ENCODE measurements around the gene RNPEPL1. TPM values are rescaled to one million over a fixed set of nuclear protein-coding genes. Genes with fewer than 3 reads are reported as not detected.

Gene RNPEPL1
- total RNA-seq = 100 to 1,000 TPM in 1 of 4 donors, 10 to 100 TPM in 3; 49.1 to 127 (median 55.5) TPM

GRCh38 chr2:240567872-240568677, at the start of gene RNPEPL1:
Gene RNPEPL1 (plus strand): TSS chr2:240568484. CDS start chr2:240568587, 103 bp downstream.
- ATAC-seq = peak; percentile 78
- H3K27me3 ChIP-seq = no peaks in the 10 kb centered on the region
- TF ChIP-seq POLR2A (IDR thresholded peaks at IDR 0.05) (peak in 1 of 2 donors; percentile 15), EP300 (IDR thresholded peaks at IDR 0.05) (no peak), CTCF (IDR thresholded peaks at IDR 0.05) (peak in 2 of 4 experiments; percentile 19 to 23)
- peak within 1 kb of the TSS; percentile 87 to 99 (median 98) for H3K27ac ChIP-seq
- peak within 1 kb of the TSS; percentile 68 for H3K4me3 ChIP-seq
- WGBS, 2 donors (ENCODE audit: low coverage in 1 of 2) = no CpG with 5 or more reads among the region's 106 CpGs
- H3K9me3 ChIP-seq = no peaks in the 10 kb centered on the region
- peaks cover 4 to 72% (median 38%) of the 10 kb centered on the region in 3 donors for H3K4me1 ChIP-seq
- peaks cover 0 to 19% of the 10 kb centered on the region in 2 donors for H3K36me3 ChIP-seq

GRCh38 chr2:240518981-240519380, 49.3 kb upstream of the RNPEPL1 start:
- no peak for ATAC-seq
- no peak overlapping the region for H3K4me3 ChIP-seq
- peaks cover 0 to 23% (median 11%) of the 10 kb centered on the region in 3 donors for H3K4me1 ChIP-seq
- no peak overlapping the region for H3K27ac ChIP-seq
- no peaks in the 10 kb centered on the region for H3K9me3 ChIP-seq
- H3K27me3 ChIP-seq = peaks cover 19% of the 10 kb centered on the region
- WGBS, 2 donors (ENCODE audit: low coverage in 1 of 2) = 80 to 82% methylated on average over 2 to 4 of the region's 5 CpGs
- no peak for TF ChIP-seq POLR2AphosphoS5 (IDR thresholded peaks at IDR 0.05)
- TF ChIP-seq POLR2A (IDR thresholded peaks at IDR 0.05) = no peak
- TF ChIP-seq EP300 (IDR thresholded peaks at IDR 0.05) = no peak
- TF ChIP-seq CTCF (IDR thresholded peaks at IDR 0.05) = no peak
- H3K36me3 ChIP-seq = peaks cover 0 to 23% of the 10 kb centered on the region in 2 donors

- Histone ChIP-seq H3K4me3 (peak overlapping the region in 1 of 2 donors; percentile 8), H3K4me1 (peaks cover 0 to 18% (median 11%) of the 10 kb centered on the region in 3 donors), H3K36me3 (peaks cover 0 to 28% of the 10 kb centered on the region in 2 donors), H3K9me3 (no peaks in the 10 kb centered on the region), H3K27ac (no peak overlapping the region), H3K27me3 (peaks cover 19% of the 10 kb centered on the region)
- ATAC-seq = no peak
- TF ChIP-seq POLR2AphosphoS5 (IDR thresholded peaks at IDR 0.05) (no peak), EP300 (IDR thresholded peaks at IDR 0.05) (no peak), POLR2A (IDR thresholded peaks at IDR 0.05) (no peak), CTCF (IDR thresholded peaks at IDR 0.05) (no peak)
- WGBS, 2 donors (ENCODE audit: low coverage in 1 of 2) = 14 to 23% methylated on average over 15 to 18 of the region's 25 CpGs
Measured at GRCh38 chr2:240519396-240520129, 48.7 kb upstream of the RNPEPL1 start.

- Histone ChIP-seq H3K4me1 (peaks cover 0 to 17% (median 11%) of the 10 kb centered on the region in 3 donors), H3K36me3 (peaks cover 0 to 36% of the 10 kb centered on the region in 2 donors), H3K27ac (no peak overlapping the region), H3K27me3 (peaks cover 19% of the 10 kb centered on the region), H3K4me3 (peak overlapping the region in 1 of 2 donors; percentile 8), H3K9me3 (no peaks in the 10 kb centered on the region)
- TF ChIP-seq POLR2A (IDR thresholded peaks at IDR 0.05) = no peak
- no peak for TF ChIP-seq CTCF (IDR thresholded peaks at IDR 0.05)
- TF ChIP-seq EP300 (IDR thresholded peaks at IDR 0.05) = no peak
- TF ChIP-seq POLR2AphosphoS5 (IDR thresholded peaks at IDR 0.05) = no peak
- whole genome bisulfite sequencing, 2 donors (ENCODE audit: low coverage in 1 of 2) = 0% methylated on average over 1 of the region's 52 CpGs; no CpG with 5 or more reads in 1 of the 2 donors
- no peak for ATAC-seq
Measured at GRCh38 chr2:240520130-240520973, 47.9 kb upstream of the RNPEPL1 start.
